ENCODE measurements around the gene PRPF38A.

PRPF38A gene

DNA sequence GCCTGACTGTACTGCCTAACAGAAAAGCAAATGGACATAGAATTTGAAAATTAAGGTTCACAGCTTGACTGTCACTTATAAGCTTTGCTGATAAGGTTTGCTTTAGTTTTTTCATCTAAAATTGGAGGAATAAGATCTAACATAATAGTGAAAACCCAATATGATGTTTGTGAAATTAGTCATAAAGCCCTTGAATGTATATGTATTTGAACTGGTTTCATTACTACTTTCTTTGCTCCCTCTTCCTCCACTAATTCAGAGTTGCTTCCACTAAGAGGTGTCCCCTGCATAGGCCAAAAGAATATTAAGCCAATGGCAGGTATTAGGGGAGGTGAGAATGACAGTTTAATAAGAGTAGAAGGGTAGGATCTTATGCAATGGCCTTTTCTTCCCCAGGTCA is 10.5 kb downstream of the PRPF38A start:
- peaks cover 84% of the 10 kb centered on the region for H3K36me3 ChIP-seq (ENCODE audit: insufficient read depth, low read length)

GRCh38 chr1:52416811-52417210 is 12.4 kb downstream of the PRPF38A start:
- no peak for TF ChIP-seq EZH2 (IDR thresholded peaks at IDR 0.05)
- no peak for TF ChIP-seq POLR2AphosphoS5 (IDR thresholded peaks at IDR 0.05; ENCODE audit: borderline replicate concordance, low read depth, low read length)
- no peak for TF ChIP-seq FOXP2 (optimal IDR thresholded peaks at IDR 0.05; ENCODE audit: control extremely low read depth, extremely low read length, insufficient read depth)
- DNase-seq (ENCODE audit: low read depth, low spot score) = no peak
- peaks cover 83% of the 10 kb centered on the region for H3K36me3 ChIP-seq (ENCODE audit: insufficient read depth, low read length)

More for the DNA sequence above, 10.5 kb downstream of the PRPF38A start:
- H3K4me3 ChIP-seq = no peak overlapping the region
- H3K27ac ChIP-seq = no peak overlapping the region
- no peaks in the 10 kb centered on the region for H3K9me3 ChIP-seq (ENCODE audit: low read depth, low read length)
- no peak overlapping the region for H3K9ac ChIP-seq (ENCODE audit: insufficient read length)
- no peak for DNase-seq (ENCODE audit: low read depth, low spot score)
- TF ChIP-seq POLR2AphosphoS5 (IDR thresholded peaks at IDR 0.05; ENCODE audit: borderline replicate concordance, low read depth, low read length) (no peak), EZH2 (IDR thresholded peaks at IDR 0.05) (no peak), FOXP2 (optimal IDR thresholded peaks at IDR 0.05; ENCODE audit: control extremely low read depth, extremely low read length, insufficient read depth) (no peak)

DNA sequence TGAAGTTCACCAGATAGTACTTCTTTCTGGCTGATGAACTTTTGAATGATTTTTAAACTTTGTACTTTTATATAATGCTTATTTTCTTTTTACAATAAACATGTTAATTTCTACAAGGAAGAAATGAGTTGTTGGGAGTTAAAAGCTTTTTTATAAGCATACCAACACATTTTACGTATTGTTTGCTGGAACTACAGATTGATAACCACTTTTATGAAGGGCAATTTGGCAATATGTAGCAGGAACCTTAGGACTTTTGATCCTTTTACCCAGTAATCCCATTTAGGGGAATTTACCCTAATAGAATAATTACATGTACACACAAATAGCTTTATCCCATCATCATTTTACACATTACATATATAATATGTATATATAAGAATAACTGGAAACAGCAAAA is 16.3 kb downstream of the PRPF38A start:
- no peak overlapping the region for H3K9ac ChIP-seq (ENCODE audit: insufficient read length)
- no peak overlapping the region for H3K4me3 ChIP-seq
- H3K36me3 ChIP-seq (ENCODE audit: insufficient read depth, low read length) = peaks cover 72% of the 10 kb centered on the region
- no peaks in the 10 kb centered on the region for H3K9me3 ChIP-seq (ENCODE audit: low read depth, low read length)
- DNase-seq (ENCODE audit: low read depth, low spot score) = no peak
- no peak overlapping the region for H3K27ac ChIP-seq
- TF ChIP-seq POLR2AphosphoS5 (IDR thresholded peaks at IDR 0.05; ENCODE audit: borderline replicate concordance, low read depth, low read length) (no peak), FOXP2 (optimal IDR thresholded peaks at IDR 0.05; ENCODE audit: control extremely low read depth, extremely low read length, insufficient read depth) (no peak), EZH2 (IDR thresholded peaks at IDR 0.05) (no peak)

More at GRCh38 chr1:52416811-52417210, 12.4 kb downstream of the PRPF38A start:
- Histone ChIP-seq H3K4me3 (no peak overlapping the region), H3K9me3 (ENCODE audit: low read depth, low read length) (no peaks in the 10 kb centered on the region), H3K27ac (no peak overlapping the region), H3K9ac (ENCODE audit: insufficient read length) (no peak overlapping the region)

DNA sequence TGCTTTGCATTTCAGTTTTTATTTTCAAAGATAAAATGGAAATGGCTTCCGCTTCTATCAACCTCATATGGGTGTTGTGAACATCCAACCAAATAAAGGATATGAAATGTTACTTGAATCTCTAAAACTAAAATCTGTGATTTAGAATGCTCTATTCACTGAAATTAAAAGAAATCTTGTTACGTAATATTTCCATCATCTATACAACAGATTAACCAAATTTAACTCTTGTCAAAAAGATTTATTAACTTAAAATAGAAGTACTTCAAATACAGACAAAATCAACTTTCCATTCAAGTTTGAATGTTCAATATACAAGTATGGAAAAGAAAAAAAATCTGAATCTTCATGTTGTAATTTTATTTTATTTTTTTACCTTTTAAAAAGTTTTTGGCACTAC is 18.7 kb downstream of the PRPF38A start:
- Histone ChIP-seq H3K4me3 (no peak overlapping the region), H3K36me3 (ENCODE audit: insufficient read depth, low read length) (peaks cover 64% of the 10 kb centered on the region), H3K9ac (ENCODE audit: insufficient read length) (no peak overlapping the region), H3K9me3 (ENCODE audit: low read depth, low read length) (no peaks in the 10 kb centered on the region), H3K27ac (no peak overlapping the region)
- no peak for DNase-seq (ENCODE audit: low read depth, low spot score)
- TF ChIP-seq EZH2 (IDR thresholded peaks at IDR 0.05) (no peak), POLR2AphosphoS5 (IDR thresholded peaks at IDR 0.05; ENCODE audit: borderline replicate concordance, low read depth, low read length) (no peak), FOXP2 (optimal IDR thresholded peaks at IDR 0.05; ENCODE audit: control extremely low read depth, extremely low read length, insufficient read depth) (no peak)

GRCh38 chr1:52423771-52424170 is 19.4 kb downstream of the PRPF38A start:
- no peak for TF ChIP-seq FOXP2 (optimal IDR thresholded peaks at IDR 0.05; ENCODE audit: control extremely low read depth, extremely low read length, insufficient read depth)
- no peak for TF ChIP-seq POLR2AphosphoS5 (IDR thresholded peaks at IDR 0.05; ENCODE audit: borderline replicate concordance, low read depth, low read length)
- no peak for TF ChIP-seq EZH2 (IDR thresholded peaks at IDR 0.05)
- DNase-seq (ENCODE audit: low read depth, low spot score) = no peak
- Histone ChIP-seq H3K9me3 (ENCODE audit: low read depth, low read length) (no peaks in the 10 kb centered on the region), H3K9ac (ENCODE audit: insufficient read length) (no peak overlapping the region), H3K4me3 (no peak overlapping the region), H3K27ac (no peak overlapping the region), H3K36me3 (ENCODE audit: insufficient read depth, low read length) (peaks cover 57% of the 10 kb centered on the region)

DNA sequence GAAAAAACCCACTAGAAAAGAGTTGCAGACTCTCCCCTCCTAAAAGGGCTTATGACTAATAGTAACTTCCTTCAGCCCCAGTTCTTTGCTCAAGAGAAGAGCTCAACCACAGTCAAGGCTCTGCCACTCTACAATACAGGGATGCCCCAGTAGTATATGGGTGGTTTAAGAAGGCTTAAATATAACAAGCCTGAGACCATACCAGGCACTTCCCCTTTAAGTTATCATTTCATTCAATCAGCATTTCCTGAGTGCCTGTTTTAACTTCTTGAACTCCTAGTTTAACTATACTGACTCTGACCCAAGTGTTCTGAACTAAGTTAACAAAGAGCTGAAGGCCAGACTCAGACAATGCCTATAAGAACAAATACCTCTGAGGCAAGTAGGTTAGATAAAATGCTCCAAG is 19.8 kb downstream of the PRPF38A start:
- Histone ChIP-seq H3K9ac (ENCODE audit: insufficient read length) (no peak overlapping the region), H3K9me3 (ENCODE audit: low read depth, low read length) (no peaks in the 10 kb centered on the region), H3K36me3 (ENCODE audit: insufficient read depth, low read length) (peaks cover 53% of the 10 kb centered on the region), H3K27ac (no peak overlapping the region), H3K4me3 (no peak overlapping the region)
- no peak for TF ChIP-seq POLR2AphosphoS5 (IDR thresholded peaks at IDR 0.05; ENCODE audit: borderline replicate concordance, low read depth, low read length)
- TF ChIP-seq EZH2 (IDR thresholded peaks at IDR 0.05) = no peak
- no peak for TF ChIP-seq FOXP2 (optimal IDR thresholded peaks at IDR 0.05; ENCODE audit: control extremely low read depth, extremely low read length, insufficient read depth)
- no peak for DNase-seq (ENCODE audit: low read depth, low spot score)

DNA sequence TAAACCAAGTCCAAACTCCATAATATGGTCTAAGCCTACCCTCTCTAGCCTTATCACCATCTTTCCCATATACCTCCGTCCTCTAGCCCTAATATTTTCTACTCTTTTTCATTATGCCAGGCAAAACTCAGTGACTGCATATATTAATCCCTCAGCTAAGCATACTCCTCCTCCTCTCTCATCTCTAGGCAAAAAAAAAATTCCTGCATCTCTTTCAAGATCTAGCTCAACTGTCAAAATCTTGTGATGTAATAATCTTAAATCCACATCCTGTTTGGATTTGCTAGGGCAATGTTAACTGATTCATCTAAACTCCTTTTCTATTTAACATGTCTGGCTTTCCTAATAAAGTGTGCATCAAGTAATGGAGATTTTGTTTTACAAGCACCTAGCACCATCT is 20.4 kb downstream of the PRPF38A start:
- no peak overlapping the region for H3K4me3 ChIP-seq
- no peak overlapping the region for H3K9ac ChIP-seq (ENCODE audit: insufficient read length)
- no peak for TF ChIP-seq EZH2 (IDR thresholded peaks at IDR 0.05)
- no peak for TF ChIP-seq POLR2AphosphoS5 (IDR thresholded peaks at IDR 0.05; ENCODE audit: borderline replicate concordance, low read depth, low read length)
- no peak for TF ChIP-seq FOXP2 (optimal IDR thresholded peaks at IDR 0.05; ENCODE audit: control extremely low read depth, extremely low read length, insufficient read depth)
- no peaks in the 10 kb centered on the region for H3K9me3 ChIP-seq (ENCODE audit: low read depth, low read length)
- DNase-seq (ENCODE audit: low read depth, low spot score) = no peak
- peaks cover 49% of the 10 kb centered on the region for H3K36me3 ChIP-seq (ENCODE audit: insufficient read depth, low read length)
- H3K27ac ChIP-seq = no peak overlapping the region

DNA sequence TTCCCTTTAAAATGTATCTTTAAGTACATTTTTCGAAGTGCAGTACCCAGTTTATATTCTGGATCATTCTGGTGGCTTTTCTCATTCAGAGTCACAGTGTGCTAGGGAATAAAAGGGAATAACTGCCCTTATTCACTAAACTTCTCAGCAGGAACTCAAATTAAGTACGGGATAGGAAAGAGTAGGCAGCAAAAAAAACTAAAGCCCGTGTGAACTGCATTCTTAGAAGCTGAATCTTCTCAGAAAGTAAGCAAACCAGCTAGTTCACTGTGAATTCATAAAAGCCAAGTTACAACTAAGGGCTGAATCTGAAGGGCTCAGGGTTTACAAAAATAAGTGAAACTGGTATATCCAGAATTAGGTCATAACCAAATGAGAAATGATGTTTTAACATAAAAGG is 22.0 kb downstream of the PRPF38A start:
- no peak for DNase-seq (ENCODE audit: low read depth, low spot score)
- H3K9ac ChIP-seq (ENCODE audit: insufficient read length) = no peak overlapping the region
- TF ChIP-seq POLR2AphosphoS5 (IDR thresholded peaks at IDR 0.05; ENCODE audit: borderline replicate concordance, low read depth, low read length) (no peak), EZH2 (IDR thresholded peaks at IDR 0.05) (no peak), FOXP2 (optimal IDR thresholded peaks at IDR 0.05; ENCODE audit: control extremely low read depth, extremely low read length, insufficient read depth) (no peak)
- 0 out of 2 replicates have a peak overlapping the region, but pooled peaks have one; percentile 10 for H3K27ac ChIP-seq
- peaks cover 52% of the 10 kb centered on the region for H3K36me3 ChIP-seq (ENCODE audit: insufficient read depth, low read length)
- no peaks in the 10 kb centered on the region for H3K9me3 ChIP-seq (ENCODE audit: low read depth, low read length)
- no peak overlapping the region for H3K4me3 ChIP-seq

GRCh38 chr1:52427152-52427551 is 22.8 kb downstream of the PRPF38A start:
- no peak for DNase-seq (ENCODE audit: low read depth, low spot score)
- Histone ChIP-seq H3K9ac (ENCODE audit: insufficient read length) (no peak overlapping the region), H3K4me3 (no peak overlapping the region), H3K36me3 (ENCODE audit: insufficient read depth, low read length) (peaks cover 51% of the 10 kb centered on the region), H3K9me3 (ENCODE audit: low read depth, low read length) (no peaks in the 10 kb centered on the region), H3K27ac (no peak overlapping the region)
- TF ChIP-seq EZH2 (IDR thresholded peaks at IDR 0.05) = no peak
- no peak for TF ChIP-seq FOXP2 (optimal IDR thresholded peaks at IDR 0.05; ENCODE audit: control extremely low read depth, extremely low read length, insufficient read depth)
- TF ChIP-seq POLR2AphosphoS5 (IDR thresholded peaks at IDR 0.05; ENCODE audit: borderline replicate concordance, low read depth, low read length) = no peak

Data from SK-N-MC (cell line).